DND-41 (cell line): Measurements from ENCODE around the gene SLC22A1.

ENCODE experiments used
- ATAC-seq: fragments of 200-7000 bp; cut with Tn5 transposase; 3 replicates; pipeline ENCODE4 v1.9.1; 2021; ENCODE audit warnings: low read depth; ENCODE audit not compliant: insufficient read depth
- DNase-seq: peaks from one replicate; pipeline ENCODE4 v3.0.0-alpha.2; 2020
- H2AFZ ChIP-seq: 2 replicates; pipeline ENCODE4 v1.6.0; 2012; ENCODE audit warnings: low read depth, low read length
- H3K27ac ChIP-seq: 2 replicates; pipeline ENCODE4 v1.5.1; 2012; ENCODE audit warnings: low read length, inconsistent platforms
- H3K27me3 ChIP-seq: fragments of 200-600 bp; sonication (generic); 2 replicates; pipeline ENCODE4 v1.6.0; 2012; ENCODE audit warnings: low read length, mild to moderate bottlenecking, inconsistent platforms; ENCODE audit not compliant: insufficient read depth, poor library complexity
- H3K36me3 ChIP-seq: 2 replicates; pipeline ENCODE4 v1.5.1; 2012; ENCODE audit warnings: low read length, inconsistent platforms; ENCODE audit not compliant: insufficient read depth
- H3K4me1 ChIP-seq: 2 replicates; pipeline ENCODE4 v1.5.1; 2012; ENCODE audit warnings: mild to moderate bottlenecking, low read length; ENCODE audit not compliant: insufficient read depth
- H3K4me2 ChIP-seq: 2 replicates; pipeline ENCODE4 v1.6.0; 2012; ENCODE audit warnings: mild to moderate bottlenecking, moderate library complexity, low read length, inconsistent platforms; ENCODE audit not compliant: insufficient read depth
- H3K4me3 ChIP-seq, 2 experiments: fragments of 200-600 bp in 1 of 2; shearing (Covaris generic) in 1 of 2; 2 replicates each; pipeline ENCODE4 v1.5.1; 2012 to 2016; ENCODE audit warnings: inconsistent platforms in 2 of 2, low read length in 2 of 2, mild to moderate bottlenecking in 2 of 2, low read depth in 1 of 2, moderate library complexity in 1 of 2
- H3K79me2 ChIP-seq: 2 replicates; pipeline ENCODE4 v1.6.0; 2012; ENCODE audit warnings: low read length, inconsistent platforms; ENCODE audit not compliant: insufficient read depth
- H3K9ac ChIP-seq: 2 replicates; pipeline ENCODE4 v1.6.0; 2012; ENCODE audit warnings: low read depth, mild to moderate bottlenecking, inconsistent platforms, low read length, moderate library complexity
- H3K9me3 ChIP-seq: 2 replicates; pipeline ENCODE4 v1.5.1; 2012; ENCODE audit warnings: low read length, moderate library complexity, mild to moderate bottlenecking, inconsistent platforms; ENCODE audit not compliant: insufficient read depth, severe bottlenecking
- H4K20me1 ChIP-seq: 2 replicates; pipeline ENCODE4 v1.6.0; 2012; ENCODE audit warnings: low read length; ENCODE audit not compliant: insufficient read depth
- EZH2 ChIP-seq: IDR thresholded peaks from 3 replicates; pipeline ENCODE4 v1.6.1; 2012; ENCODE audit warnings: borderline replicate concordance, low read depth, mild to moderate bottlenecking, moderate library complexity, low read length, inconsistent platforms; ENCODE audit not compliant: severe bottlenecking
- TF ChIP-seq, protein P1 (sequence below): IDR thresholded peaks from 2 replicates; pipeline ENCODE4 v1.5.1; 2012; ENCODE audit warnings: borderline replicate concordance, low read length, moderate library complexity, mild to moderate bottlenecking; ENCODE audit not compliant: poor library complexity, severe bottlenecking; ENCODE audit errors: extremely low read depth

The SLC22A1 gene

DNA sequence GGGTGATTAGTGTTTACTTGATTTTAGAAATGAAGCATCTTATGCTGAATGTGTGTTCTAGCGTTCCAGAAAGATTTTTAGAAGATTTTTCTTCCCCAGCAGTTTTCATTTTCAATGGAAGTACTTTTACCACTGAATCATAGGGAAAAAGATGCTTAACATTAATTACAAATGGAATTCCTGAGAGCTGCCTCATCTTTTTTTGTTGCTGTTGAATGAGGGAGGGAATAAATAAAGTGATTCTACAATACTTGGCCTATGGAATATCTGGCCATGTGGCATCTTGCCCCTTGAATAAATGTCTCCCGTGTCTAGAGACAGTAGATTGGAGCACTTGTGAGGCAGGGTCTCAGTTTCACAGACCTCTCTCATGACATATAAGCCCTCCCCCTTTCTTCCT, 44.1 kb upstream of the SLC22A1 start:
- H3K27ac ChIP-seq, result no peak overlapping the region
- no peaks in the 10 kb centered on the region for H3K27me3 ChIP-seq
- H4K20me1 ChIP-seq, result peaks cover 30% of the 10 kb centered on the region
- no peaks in the 10 kb centered on the region for H3K4me1 ChIP-seq
- no peak overlapping the region for H3K9ac ChIP-seq
- H3K4me2 ChIP-seq, result no peak overlapping the region
- DNase-seq (no peak), ATAC-seq (no peak)
- no peak overlapping the region for H3K4me3 ChIP-seq
- peaks cover 96% of the 10 kb centered on the region for H3K36me3 ChIP-seq
- TF ChIP-seq, protein P1, sequence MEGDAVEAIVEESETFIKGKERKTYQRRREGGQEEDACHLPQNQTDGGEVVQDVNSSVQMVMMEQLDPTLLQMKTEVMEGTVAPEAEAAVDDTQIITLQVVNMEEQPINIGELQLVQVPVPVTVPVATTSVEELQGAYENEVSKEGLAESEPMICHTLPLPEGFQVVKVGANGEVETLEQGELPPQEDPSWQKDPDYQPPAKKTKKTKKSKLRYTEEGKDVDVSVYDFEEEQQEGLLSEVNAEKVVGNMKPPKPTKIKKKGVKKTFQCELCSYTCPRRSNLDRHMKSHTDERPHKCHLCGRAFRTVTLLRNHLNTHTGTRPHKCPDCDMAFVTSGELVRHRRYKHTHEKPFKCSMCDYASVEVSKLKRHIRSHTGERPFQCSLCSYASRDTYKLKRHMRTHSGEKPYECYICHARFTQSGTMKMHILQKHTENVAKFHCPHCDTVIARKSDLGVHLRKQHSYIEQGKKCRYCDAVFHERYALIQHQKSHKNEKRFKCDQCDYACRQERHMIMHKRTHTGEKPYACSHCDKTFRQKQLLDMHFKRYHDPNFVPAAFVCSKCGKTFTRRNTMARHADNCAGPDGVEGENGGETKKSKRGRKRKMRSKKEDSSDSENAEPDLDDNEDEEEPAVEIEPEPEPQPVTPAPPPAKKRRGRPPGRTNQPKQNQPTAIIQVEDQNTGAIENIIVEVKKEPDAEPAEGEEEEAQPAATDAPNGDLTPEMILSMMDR, result no peak
- no peak for TF ChIP-seq EZH2
- no peaks in the 10 kb centered on the region for H3K79me2 ChIP-seq
- H2AFZ ChIP-seq, result no peak overlapping the region
- no peaks in the 10 kb centered on the region for H3K9me3 ChIP-seq

DNA sequence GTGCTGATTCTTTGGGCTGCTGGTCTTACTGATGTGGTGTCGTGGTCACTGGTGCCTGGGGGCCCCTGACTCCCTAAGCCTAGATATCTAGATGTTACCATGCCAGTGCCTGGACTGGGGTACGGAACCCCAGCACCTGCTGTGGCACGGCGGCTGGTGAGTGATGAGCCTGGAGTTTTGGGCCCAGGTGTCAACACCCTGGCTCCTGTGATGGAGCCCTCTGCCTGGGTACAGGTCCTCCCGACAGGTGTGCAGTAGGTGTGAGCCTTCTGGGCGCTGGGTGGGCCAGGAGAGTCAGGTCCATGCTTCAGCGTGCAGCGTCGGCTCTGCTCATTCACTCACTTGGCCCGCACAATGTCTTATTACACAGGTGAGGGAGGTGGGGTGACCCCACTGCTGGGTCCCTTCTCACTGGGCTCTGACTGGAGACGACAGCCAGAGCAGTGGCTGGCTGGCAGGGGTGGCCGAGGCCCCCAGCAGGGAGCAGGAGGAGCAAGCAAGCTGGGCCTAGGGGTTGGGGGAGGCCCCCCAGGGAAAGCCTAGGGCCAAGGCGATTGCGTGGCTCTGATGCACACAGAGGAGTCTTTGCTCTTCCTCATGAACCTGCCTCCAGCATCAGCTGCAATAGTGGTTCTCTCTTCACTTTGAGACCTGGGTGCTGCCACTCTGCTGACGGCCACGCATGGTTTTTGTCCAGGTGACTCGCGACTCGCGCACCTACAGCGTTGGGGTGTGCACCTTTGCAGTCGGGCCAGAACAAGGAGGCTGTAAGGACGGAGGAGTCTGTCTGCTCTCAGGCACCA, 42.5 kb upstream of the SLC22A1 start:
- Histone ChIP-seq H3K9me3 (no peaks in the 10 kb centered on the region), H2AFZ (no peak overlapping the region), H3K4me2 (no peak overlapping the region), H3K4me3 (no peak overlapping the region), H3K27ac (no peak overlapping the region), H3K9ac (no peak overlapping the region), H3K79me2 (no peaks in the 10 kb centered on the region), H3K4me1 (no peaks in the 10 kb centered on the region), H3K27me3 (no peaks in the 10 kb centered on the region), H3K36me3 (peaks cover 96% of the 10 kb centered on the region), H4K20me1 (peaks cover 23% of the 10 kb centered on the region)
- DNase-seq (no peak), ATAC-seq (no peak; the same call in 2 of the 3 replicates)
- TF ChIP-seq, protein P1, result no peak
- TF ChIP-seq EZH2, result no peak

DNA sequence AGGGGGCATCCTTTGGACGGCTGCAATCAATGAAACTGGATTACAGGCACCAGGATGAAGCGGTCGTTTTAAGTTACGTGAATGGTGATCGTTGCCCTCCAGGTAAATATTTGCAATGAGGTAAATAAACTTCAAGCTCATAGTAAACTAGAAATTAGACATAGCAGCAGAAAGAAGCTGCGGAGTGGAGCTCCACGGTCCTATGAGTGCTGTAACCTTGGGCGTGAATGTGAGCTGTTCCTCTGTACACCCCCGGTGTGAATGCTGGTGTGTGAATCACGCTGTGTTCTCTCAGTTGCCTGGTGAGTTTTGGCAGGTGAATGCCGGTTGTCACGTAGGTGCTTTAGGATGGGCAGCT, 42.0 kb upstream of the SLC22A1 start:
- no peak overlapping the region for H3K9ac ChIP-seq
- DNase-seq, result no peak
- H4K20me1 ChIP-seq, result peaks cover 23% of the 10 kb centered on the region
- no peak for ATAC-seq
- H3K27ac ChIP-seq, result no peak overlapping the region
- H2AFZ ChIP-seq, result no peak overlapping the region
- peaks cover 96% of the 10 kb centered on the region for H3K36me3 ChIP-seq
- no peaks in the 10 kb centered on the region for H3K9me3 ChIP-seq
- no peaks in the 10 kb centered on the region for H3K27me3 ChIP-seq
- no peaks in the 10 kb centered on the region for H3K79me2 ChIP-seq
- no peak overlapping the region for H3K4me2 ChIP-seq
- H3K4me3 ChIP-seq, result no peak overlapping the region
- no peak for TF ChIP-seq EZH2
- TF ChIP-seq, protein P1, result no peak
- H3K4me1 ChIP-seq, result no peaks in the 10 kb centered on the region
